HG03159 (cell line): ENCODE results near the gene SCUBE3.

Experiments
- ATAC-seq: cut with Tn5 transposase; IDR thresholded peaks from one replicate; pipeline ENCODE4 v1.9.1; 2021; ENCODE audit warnings: mild to moderate bottlenecking, moderate library complexity; ENCODE audit not compliant: unreplicated experiment

The SCUBE3 gene

DNA sequence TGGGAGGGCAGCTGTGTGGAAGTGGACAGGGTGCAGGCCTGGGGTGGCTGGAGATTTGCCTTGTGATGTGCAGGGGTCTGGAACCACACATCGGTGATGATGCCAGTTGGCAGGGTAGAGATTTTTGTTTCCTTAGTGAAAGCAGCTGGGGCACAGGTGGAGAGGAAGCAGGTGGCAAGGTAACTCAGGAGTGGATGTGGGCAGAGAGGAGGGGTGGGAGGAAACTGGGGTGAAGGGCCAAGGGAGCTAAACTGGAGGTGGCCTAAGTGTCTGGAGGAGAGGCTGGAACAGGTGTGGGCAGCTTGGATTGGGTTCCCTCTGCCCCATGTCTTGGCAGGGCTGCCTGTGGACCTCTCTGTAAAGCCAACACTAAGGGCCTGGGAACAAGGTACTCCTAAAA lies 4.7 kb upstream of the SCUBE3 start:
- ATAC-seq = no peak

DNA sequence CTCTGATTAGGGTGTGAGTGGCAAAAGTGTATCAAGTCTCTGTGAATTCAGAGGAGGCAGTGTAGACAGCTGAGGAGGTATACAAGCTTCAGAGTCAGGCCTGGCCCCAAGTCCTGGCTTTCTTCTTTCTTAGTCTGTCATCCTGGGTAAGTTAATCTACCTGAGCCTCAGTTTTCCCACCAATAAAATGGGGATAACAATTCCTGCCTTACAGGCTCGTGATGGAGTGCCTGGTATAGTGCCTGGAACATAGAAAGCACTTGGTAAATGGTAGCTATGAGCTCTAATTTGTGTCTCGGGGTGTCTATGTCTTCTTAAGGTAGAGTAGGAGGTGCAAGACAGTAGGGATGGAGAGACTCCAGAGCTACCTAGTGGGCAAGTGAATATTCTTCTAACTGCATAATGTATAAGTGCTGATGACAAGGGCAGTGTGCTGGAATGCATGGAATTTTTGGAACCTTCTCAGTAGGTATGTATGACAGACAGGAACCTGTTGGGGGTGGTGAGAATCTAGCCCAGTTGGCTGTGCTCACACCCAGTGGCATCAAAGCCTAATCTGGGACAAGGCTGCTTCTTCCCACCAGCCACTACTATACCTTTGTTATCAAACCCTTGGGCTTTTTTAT lies 4.0 kb upstream of the SCUBE3 start:
- ATAC-seq = no peak

DNA sequence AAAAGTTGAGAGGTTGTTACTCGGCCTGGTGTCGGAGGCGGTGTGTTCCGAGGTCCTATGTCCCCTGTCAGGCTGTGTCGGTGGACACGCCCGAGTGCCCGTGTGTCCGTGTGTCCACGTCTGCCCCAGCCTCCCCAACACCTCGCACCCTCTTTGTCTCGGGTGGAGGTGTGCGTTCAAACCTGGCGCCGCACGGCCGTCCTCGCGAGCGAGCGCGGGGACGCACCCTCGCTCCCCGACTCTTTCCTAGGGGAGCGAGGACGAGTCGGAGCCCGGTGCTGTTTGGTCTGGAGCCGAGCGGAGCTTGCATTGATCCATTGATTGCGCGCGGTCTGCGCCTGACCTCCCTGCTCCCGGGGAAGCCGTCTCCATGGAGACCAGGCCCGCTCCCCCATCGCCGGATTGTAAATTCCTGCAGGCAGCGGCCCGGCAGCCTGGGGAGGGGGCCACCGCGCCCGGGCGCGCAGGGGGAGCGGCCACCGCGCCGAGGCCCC lies 411 bp upstream of the SCUBE3 start:
- ATAC-seq = no peak

DNA sequence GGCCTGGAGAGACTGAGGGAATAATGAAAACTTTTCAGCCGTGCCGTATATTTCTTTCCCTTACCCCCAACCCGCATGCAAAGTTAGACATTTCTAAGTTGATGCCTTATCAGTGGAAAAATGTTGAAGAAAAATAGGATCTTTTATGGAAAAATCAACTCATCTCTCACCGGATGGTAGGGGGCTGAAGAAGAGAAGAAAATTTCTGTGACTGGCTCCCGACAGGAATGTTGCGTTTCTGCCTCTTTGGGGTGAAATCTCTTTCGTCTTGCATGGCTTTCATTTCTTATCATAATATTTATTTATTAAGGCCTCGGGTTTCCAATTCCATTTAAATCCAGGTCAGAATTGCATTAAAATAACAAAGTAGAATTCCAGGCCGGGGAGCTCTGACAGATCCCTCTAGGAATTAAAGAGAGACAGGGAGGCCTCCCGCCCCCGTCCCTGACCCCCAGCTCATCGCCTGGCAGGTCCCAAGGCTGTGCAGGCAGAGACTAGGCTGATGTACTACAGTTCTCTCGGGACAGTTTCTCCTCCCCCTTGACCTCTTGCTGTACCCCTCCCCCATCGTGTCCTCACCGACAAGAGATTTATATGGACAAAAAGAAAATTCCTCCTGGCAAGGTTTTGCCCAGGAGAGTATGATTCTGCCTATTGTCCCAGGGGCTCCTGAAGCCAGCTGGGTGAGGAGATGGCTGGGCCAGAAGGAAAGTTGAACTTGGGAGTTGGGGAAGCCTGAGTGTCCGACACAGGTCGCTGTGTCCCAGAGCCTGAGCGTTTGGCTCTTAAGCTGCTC lies 1.3 kb downstream of the SCUBE3 start:
- no peak for ATAC-seq

DNA sequence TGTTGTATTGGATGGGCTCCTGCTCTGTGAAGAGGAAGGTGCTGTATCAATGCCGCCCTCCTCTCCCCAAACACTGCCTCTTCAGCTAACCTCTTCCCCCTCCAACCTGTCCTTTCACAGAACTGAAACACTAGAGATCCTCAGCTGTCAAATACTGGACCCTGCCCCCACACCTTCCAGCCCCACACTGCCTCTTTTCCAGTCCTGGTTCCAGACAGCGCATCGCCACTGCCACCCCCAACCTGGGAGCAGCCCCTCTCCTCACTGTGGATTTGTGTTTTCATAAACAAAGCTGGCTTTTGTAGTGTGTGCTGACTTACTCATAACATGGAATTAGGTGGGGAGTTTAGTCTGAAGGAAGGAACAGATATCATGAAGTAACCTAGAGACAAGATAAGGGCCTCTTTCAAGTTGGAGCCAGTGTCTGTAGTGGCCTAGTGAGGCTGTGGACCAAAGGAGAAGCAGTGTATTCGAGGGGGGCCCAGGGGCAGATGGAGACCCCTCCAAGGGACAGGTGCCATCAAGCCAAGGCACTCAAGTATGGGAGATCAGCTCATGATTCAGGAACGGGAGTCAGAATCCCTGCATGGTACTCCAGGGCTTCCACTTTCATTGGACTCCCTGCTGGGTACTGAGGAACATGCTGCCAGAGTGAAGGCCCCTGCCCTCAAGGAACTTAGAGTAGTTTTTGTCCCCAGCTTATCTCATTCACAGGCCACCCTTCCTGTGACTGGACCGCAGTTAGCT lies 2.1 kb downstream of the SCUBE3 start:
- ATAC-seq = no peak

DNA sequence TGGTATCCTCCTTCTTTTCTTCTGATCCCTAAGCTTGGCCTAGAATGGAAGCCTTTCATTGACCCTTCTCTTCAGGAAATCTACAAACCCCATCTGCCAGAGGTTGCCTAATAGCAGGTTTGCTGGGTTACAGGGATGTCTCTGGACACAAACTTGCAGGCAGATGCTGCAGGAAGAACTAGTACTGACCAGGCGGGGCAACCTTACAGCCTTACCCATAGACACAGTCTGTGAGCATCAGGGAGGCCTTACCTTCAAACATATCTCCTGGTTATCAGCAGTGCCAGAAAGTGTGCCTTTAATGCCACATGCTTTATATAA lies 2.6 kb downstream of the SCUBE3 start:
- no peak for ATAC-seq

DNA sequence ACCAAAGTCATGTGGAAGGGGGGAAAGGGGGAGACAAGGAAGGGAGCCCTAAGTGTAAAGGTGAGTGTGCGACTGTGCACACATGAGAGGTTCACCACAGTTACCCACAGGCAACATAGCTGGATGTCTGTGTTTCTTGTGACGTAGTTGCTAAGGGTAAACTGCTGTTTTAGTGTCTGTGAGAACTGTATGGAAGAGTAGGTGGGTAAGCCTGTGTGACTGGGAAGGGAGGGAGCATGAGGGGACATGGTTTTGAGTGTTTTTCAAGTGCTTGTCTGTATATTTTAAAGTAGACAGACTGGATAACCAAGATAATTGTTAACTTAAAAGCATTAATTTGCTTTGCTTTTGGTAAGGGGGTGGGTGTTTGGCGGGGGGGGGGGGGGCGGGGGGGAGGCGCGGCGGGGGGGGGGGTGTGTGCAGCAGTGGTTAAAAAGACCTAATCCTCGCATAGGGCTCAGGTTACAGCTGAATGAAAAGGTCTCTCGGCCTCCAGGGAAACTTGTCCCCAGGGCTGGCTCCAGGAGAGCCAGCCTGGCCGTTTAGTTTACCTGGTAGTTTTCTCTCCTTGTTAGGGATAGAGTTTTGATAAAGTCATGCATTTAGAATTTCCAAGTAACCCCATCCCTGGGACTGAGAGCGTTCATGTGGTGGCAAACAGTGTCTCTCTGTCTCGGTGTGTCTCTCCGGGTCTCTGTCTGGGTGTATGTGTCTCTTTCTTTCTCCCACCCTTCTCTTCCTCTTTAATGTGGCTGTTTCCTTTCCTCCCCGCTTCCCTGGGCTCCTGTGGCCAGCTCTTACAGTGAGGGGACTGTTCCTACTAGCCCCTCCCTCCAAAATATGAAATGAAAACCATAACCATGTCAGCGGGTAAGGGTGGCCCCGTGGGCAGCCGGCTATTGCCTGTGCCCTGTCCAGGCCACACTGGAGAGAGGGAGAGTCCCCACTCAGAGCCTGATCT lies 3.4 kb downstream of the SCUBE3 start:
- ATAC-seq = no peak

DNA sequence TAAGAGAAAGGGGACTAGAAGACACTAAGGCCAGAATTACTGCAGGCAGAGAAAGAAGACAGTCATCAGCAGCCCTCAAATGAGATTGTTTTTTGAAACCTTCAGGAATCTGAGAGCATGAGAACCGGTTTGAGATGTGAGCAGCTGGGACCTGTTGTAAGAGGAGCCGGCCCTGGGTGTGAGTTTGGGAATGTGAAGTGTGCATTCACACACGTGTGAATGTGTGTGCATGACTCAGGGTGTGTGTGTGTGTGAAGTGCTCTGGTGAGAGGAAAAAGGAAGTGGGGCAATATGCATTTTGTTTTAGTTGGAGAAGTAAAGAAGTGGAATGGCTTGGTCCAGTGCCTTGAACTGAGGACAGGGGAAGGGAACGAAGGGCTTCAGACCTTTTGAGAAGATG lies 4.3 kb downstream of the SCUBE3 start:
- no peak for ATAC-seq

DNA sequence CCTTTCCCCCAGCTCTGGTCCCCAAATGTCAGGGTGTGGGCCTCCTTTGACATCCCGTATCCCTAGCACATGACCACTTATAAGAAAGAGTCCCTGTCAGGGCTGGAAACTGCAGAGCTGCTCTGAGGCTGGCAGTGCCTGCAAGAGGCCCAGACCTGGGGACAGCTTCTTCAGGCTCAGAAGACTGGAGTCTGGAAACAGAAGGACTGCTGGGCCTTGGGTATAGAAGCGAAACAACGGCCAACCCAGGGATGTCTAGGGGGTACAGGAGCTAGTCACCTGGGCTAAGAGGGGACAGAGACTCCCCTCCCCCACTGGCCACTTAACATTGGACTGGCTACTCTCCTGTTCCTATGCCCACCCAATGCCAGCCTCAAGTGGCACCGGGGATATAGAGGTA lies 4.7 kb downstream of the SCUBE3 start:
- no peak for ATAC-seq

DNA sequence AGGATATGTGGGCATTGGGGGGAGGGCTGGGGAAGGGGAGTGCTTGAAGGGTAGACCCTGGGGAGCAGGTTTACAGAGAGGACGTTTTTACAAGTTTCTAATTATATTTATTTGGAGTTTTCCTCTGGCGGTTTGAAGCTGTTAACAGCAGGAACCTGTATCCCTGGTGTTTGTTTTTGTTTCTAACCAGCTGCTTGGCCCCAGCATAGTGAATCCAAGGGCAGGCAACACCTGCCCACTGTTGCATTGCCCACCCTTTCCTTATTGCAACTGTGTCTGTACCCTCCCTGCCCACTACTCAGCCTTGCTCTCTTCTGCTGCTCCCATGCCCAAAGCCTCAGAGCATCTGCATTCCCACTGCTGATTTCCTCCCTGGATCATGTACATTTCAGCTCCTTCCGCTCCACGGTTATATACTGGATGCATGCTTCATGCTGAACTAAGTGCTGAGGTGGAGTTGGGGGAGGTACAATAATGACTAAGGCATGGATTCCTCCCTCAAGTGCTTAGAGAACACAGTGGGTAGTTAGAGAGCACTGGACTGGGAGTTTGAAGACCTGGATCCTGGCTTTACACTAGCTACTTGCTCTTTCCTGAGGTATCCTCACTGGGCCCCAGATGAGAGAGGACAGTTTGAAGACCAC lies 6.0 kb downstream of the SCUBE3 start:
- no peak for ATAC-seq

DNA sequence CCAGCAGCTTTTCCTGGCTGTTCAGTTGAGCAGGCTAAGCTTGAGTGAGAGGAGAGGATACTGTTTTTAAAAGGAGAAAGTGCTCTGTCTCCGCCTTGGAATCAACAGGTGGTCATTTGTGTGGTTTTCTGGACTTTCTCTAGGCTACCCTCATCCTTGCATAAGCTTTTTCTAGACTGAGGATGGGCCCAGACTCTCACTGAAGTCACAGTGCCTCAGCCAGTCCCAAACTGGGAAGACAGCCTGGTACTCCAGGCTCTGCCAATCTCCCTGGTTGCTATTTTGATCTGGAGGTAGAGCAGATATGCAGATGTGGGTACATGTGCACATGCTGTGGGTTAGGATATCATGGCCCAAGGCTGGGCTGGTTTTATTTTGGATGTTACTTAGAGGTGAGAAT lies 7.0 kb downstream of the SCUBE3 start:
- ATAC-seq = no peak

DNA sequence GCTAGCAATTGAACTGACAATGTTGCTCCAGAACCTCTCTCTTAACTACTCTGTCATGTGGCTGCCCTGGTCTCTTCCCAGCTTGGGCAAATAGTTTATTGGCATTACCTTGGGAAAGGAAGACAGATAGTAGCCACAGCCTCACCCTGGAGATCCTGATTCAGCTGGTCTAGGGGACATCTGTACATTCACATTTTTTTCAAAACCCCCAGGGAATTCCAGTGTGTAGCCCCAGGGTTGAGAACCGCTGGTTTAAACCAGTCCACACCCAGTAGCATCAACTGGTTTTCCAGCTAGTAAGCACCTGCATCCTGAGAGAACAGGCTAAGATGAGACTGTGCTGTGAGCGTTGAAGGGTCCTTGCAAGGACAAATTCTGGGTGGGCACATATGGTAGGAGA lies 9.6 kb downstream of the SCUBE3 start:
- ATAC-seq = no peak

DNA sequence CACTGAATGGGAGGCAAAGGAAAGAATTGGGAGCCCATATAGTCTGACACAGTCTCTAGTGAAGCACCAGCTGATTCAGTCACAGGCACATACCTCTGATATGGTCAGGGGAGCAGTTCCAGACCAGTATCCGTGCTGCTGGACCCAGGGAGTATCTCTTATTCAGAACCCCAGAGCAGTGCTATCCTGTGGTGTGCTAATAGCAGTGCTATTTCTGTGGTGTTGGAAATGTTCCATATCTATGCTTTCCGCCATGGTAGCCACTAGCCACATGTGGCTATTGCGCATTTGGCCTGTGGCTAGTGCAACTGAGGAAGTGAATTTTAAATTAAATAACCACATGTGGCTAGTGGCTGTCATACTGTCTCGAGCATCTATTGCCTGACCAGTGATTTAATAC lies 11.0 kb downstream of the SCUBE3 start:
- no peak for ATAC-seq

DNA sequence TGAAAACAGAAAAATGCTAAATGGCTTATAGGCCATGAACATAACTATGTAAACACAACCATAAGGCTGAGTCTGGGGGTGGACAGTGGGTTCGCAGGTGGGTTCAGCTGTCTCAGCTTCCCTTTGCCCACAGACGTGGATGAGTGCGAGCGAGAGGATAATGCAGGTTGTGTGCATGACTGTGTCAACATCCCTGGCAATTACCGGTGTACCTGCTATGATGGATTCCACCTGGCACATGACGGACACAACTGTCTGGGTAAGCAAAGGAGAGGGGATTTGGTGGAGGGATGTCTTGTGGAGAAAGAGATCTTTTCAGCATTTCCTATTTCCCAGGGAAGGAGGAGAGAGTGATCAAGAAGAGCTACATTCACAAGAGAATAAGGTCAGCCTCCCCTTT lies 14.7 kb downstream of the SCUBE3 start:
- no peak for ATAC-seq

DNA sequence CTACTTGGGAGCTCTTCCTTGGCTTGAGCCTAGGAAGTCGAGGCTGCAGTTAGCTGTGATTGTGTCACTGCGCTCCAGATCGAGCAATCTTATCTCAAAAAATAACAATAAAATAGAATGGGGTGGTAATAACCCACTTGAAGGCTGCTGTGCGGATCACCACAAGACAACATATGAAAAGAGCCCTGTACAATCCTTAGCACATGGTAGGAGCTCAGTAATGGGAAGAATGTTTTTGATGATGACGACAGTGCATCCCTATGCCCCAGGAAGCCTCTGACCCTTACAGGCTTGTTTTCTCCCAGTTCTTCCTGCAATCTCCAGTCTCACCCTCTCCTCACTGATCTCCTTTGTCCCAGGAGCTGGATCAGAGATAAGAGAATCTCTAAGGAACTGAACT lies 15.5 kb downstream of the SCUBE3 start:
- no peak for ATAC-seq

DNA sequence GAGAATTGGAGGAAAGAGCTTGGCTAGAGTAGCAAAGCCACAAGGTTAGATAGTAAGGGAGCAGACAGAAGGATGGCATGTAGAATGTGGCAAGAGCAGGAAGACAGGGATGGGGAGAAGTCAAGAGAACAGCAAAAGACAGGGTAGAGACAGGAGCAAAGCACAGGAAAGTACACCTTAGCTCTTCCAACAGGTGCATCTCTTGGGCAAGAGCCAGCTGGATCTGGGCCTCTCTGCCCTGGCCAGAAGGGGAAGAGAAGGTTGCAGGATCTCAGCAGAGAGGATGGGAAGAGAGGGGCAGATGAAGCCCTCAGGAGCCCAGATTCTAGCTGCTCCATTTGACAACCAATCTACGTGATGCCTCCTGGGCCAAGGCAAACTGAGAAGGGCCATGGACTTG lies 16.7 kb downstream of the SCUBE3 start:
- no peak for ATAC-seq

DNA sequence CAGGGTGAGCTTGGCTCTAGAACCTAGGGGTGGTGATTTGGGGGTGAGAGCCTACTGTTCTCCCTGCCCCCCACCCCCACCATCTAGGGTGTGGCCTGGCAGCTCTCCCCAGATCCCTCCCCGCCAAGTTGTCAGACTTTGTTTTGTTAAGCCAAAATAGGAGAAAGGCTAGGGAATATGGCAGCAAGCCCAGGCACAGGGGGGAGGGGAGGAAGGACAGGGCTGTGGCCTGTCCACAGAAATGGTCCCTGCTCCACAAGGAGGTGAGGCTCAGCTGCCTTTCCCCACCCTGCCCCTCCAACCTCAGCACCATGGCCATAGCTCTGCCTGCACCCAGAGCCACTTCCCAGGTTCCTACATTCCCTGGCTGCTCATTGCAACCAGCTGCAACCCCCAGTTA lies 17.2 kb downstream of the SCUBE3 start:
- no peak for ATAC-seq

DNA sequence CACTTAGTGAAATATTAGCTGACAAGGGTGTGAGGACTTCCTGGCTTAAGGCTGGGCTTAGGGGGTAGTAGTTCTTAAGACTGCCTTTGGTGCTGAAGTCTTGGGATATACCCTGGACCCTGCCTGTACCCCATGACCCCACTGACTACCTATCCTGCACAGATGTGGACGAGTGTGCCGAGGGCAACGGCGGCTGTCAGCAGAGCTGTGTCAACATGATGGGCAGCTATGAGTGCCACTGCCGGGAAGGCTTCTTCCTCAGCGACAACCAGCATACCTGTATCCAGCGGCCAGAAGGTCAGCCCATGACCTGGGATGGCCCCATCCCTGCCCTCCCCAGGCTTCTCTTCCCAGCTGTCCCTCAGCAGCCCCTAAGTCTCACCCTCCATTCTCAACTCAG lies 17.8 kb downstream of the SCUBE3 start:
- ATAC-seq = no peak

DNA sequence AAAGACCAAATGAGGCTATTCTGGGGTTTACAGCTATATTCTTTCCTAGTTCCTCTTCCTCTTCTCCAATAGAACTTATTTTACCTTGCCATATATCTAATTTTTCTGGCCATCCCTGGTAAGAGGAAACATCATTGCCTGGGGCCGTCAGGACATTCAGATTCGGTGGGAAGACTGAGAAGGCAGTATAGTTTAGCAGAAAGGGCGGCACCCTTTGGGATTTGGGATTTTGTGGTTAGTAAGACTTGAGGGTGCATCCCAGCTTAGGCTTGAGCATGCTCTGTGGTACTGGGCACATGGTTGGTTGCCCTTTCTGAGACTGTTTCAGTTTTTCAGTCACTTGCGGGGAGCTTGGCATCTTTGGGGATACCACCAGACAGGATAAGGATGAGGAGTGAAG lies 21.1 kb downstream of the SCUBE3 start:
- ATAC-seq = no peak

DNA sequence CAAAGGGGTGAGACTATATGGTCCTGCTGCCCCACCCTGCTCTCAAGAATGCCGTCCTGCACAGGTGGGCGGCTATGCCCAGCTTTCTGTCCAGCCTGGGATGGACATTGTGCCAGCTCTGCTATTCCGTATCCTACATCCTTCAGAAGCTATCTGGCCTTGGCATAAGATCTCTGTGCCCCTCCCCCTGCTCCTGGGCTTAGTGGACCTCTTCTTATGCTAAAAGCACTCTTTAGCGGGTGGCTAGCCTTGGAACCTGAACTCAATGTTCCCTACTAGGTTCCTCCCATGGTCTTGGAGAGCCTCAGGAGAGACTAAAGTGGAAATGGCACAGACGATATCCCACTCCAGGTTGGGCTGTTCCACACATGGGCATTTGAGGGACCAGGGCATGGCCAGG lies 22.5 kb downstream of the SCUBE3 start:
- no peak for ATAC-seq
